Measurements from ENCODE around the gene USHBP1.

DNA sequence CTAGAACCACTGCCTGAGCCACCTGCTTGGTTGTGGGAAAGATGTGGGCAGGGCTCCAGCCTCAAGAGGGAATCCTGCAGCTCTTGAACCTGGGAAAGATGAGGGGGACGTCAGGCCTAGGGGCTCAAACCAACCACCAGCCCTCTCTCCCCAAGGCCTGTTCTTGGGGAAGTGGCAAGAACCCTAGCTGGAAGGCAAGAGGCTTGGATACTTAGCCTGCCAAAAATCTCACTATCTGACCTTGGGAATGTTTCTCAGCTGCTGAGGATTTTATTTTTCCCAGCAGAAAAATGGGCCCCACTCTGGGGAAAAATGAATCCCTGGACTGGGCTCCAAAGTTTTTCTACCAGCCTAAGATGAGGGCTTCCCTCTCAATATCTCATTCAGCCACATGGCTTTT lies 4.6 kb downstream of the USHBP1 start:
- no peak for TF ChIP-seq BHLHE40 (IDR thresholded peaks at IDR 0.05; ENCODE audit: low read depth, low read length)
- TF ChIP-seq ESRRA (IDR thresholded peaks at IDR 0.05; ENCODE audit: borderline replicate concordance, low read length): no peak
- TF ChIP-seq, protein P1, sequence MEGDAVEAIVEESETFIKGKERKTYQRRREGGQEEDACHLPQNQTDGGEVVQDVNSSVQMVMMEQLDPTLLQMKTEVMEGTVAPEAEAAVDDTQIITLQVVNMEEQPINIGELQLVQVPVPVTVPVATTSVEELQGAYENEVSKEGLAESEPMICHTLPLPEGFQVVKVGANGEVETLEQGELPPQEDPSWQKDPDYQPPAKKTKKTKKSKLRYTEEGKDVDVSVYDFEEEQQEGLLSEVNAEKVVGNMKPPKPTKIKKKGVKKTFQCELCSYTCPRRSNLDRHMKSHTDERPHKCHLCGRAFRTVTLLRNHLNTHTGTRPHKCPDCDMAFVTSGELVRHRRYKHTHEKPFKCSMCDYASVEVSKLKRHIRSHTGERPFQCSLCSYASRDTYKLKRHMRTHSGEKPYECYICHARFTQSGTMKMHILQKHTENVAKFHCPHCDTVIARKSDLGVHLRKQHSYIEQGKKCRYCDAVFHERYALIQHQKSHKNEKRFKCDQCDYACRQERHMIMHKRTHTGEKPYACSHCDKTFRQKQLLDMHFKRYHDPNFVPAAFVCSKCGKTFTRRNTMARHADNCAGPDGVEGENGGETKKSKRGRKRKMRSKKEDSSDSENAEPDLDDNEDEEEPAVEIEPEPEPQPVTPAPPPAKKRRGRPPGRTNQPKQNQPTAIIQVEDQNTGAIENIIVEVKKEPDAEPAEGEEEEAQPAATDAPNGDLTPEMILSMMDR (IDR thresholded peaks at IDR 0.05): no peak
- no peak for TF ChIP-seq EP300 (IDR thresholded peaks at IDR 0.05)
- TF ChIP-seq, protein P2, sequence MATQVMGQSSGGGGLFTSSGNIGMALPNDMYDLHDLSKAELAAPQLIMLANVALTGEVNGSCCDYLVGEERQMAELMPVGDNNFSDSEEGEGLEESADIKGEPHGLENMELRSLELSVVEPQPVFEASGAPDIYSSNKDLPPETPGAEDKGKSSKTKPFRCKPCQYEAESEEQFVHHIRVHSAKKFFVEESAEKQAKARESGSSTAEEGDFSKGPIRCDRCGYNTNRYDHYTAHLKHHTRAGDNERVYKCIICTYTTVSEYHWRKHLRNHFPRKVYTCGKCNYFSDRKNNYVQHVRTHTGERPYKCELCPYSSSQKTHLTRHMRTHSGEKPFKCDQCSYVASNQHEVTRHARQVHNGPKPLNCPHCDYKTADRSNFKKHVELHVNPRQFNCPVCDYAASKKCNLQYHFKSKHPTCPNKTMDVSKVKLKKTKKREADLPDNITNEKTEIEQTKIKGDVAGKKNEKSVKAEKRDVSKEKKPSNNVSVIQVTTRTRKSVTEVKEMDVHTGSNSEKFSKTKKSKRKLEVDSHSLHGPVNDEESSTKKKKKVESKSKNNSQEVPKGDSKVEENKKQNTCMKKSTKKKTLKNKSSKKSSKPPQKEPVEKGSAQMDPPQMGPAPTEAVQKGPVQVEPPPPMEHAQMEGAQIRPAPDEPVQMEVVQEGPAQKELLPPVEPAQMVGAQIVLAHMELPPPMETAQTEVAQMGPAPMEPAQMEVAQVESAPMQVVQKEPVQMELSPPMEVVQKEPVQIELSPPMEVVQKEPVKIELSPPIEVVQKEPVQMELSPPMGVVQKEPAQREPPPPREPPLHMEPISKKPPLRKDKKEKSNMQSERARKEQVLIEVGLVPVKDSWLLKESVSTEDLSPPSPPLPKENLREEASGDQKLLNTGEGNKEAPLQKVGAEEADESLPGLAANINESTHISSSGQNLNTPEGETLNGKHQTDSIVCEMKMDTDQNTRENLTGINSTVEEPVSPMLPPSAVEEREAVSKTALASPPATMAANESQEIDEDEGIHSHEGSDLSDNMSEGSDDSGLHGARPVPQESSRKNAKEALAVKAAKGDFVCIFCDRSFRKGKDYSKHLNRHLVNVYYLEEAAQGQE (IDR thresholded peaks at IDR 0.05): no peak
- no peak for TF ChIP-seq SREBF2 (IDR thresholded peaks at IDR 0.05)
- TF ChIP-seq ZFP36 (IDR thresholded peaks at IDR 0.05; ENCODE audit: borderline replicate concordance, partially characterized antibody): no peak
- no peak for TF ChIP-seq POLR2A (IDR thresholded peaks at IDR 0.05; ENCODE audit: low read length)
- TF ChIP-seq, protein P3, sequence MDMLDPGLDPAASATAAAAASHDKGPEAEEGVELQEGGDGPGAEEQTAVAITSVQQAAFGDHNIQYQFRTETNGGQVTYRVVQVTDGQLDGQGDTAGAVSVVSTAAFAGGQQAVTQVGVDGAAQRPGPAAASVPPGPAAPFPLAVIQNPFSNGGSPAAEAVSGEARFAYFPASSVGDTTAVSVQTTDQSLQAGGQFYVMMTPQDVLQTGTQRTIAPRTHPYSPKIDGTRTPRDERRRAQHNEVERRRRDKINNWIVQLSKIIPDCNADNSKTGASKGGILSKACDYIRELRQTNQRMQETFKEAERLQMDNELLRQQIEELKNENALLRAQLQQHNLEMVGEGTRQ (IDR thresholded peaks at IDR 0.05): no peak
